Activated naive CD4-positive, alpha-beta T cell treated with anti-CD3 and anti-CD28 coated beads, Interleukin-2, amount 50 U/mL, for 24 hours (primary cell): Measurements from ENCODE around the gene TUBGCP2.

ENCODE experiments used
- H3K27ac Mint-ChIP-seq: one replicate; pipeline ENCODE4 v1.8.0; 2021; ENCODE audit warnings: mild to moderate bottlenecking, mixed read lengths
- H3K27me3 Mint-ChIP-seq: one replicate; pipeline ENCODE4 v1.8.0; 2021; ENCODE audit warnings: mixed read lengths
- H3K36me3 Mint-ChIP-seq: one replicate; pipeline ENCODE4 v1.8.0; 2021; ENCODE audit warnings: mixed read lengths
- H3K4me1 Mint-ChIP-seq: one replicate; pipeline ENCODE4 v1.8.0; 2021; ENCODE audit warnings: mixed read lengths
- H3K4me3 Mint-ChIP-seq: one replicate; pipeline ENCODE4 v1.8.0; 2021; ENCODE audit warnings: mild to moderate bottlenecking, mixed read lengths
- H3K9me3 Mint-ChIP-seq: one replicate; pipeline ENCODE4 v1.8.0; 2021; ENCODE audit warnings: mixed read lengths

The TUBGCP2 gene

GRCh38 chr10:133248334-133248715 lies 60.3 kb downstream of the TUBGCP2 start:
- Mint-ChIP-seq H3K4me1 (no peaks in the 10 kb centered on the region), H3K36me3 (no peaks in the 10 kb centered on the region), H3K27me3 (peaks cover 2% of the 10 kb centered on the region), H3K27ac (no peak overlapping the region), H3K4me3 (no peak overlapping the region), H3K9me3 (no peaks in the 10 kb centered on the region)

- H3K4me3 Mint-ChIP-seq, result no peak overlapping the region
- no peaks in the 10 kb centered on the region for H3K4me1 Mint-ChIP-seq
- H3K9me3 Mint-ChIP-seq, result no peaks in the 10 kb centered on the region
- peaks cover 4% of the 10 kb centered on the region for H3K27me3 Mint-ChIP-seq
- H3K27ac Mint-ChIP-seq, result no peak overlapping the region
- no peaks in the 10 kb centered on the region for H3K36me3 Mint-ChIP-seq
Measured at GRCh38 chr10:133247681-133248333, 60.9 kb downstream of the TUBGCP2 start.

- Mint-ChIP-seq H3K4me3 (no peak overlapping the region), H3K36me3 (no peaks in the 10 kb centered on the region), H3K27me3 (peaks cover 8% of the 10 kb centered on the region), H3K9me3 (no peaks in the 10 kb centered on the region), H3K27ac (no peak overlapping the region), H3K4me1 (peaks cover 13% of the 10 kb centered on the region)
Measured at GRCh38 chr10:133246236-133246626, 62.4 kb downstream of the TUBGCP2 start.

- no peak overlapping the region for H3K27ac Mint-ChIP-seq
- H3K27me3 Mint-ChIP-seq, result peaks cover 11% of the 10 kb centered on the region
- H3K4me1 Mint-ChIP-seq, result peaks cover 19% of the 10 kb centered on the region
- no peak overlapping the region for H3K4me3 Mint-ChIP-seq
- H3K36me3 Mint-ChIP-seq, result no peaks in the 10 kb centered on the region
- no peaks in the 10 kb centered on the region for H3K9me3 Mint-ChIP-seq
Measured at GRCh38 chr10:133245439-133246235, 63.0 kb downstream of the TUBGCP2 start.

GRCh38 chr10:133243593-133243992 lies 65.1 kb downstream of the TUBGCP2 start:
- no peak overlapping the region for H3K27ac Mint-ChIP-seq
- no peaks in the 10 kb centered on the region for H3K36me3 Mint-ChIP-seq
- H3K4me1 Mint-ChIP-seq, result peaks cover 20% of the 10 kb centered on the region
- H3K9me3 Mint-ChIP-seq, result no peaks in the 10 kb centered on the region
- no peak overlapping the region for H3K4me3 Mint-ChIP-seq
- peaks cover 22% of the 10 kb centered on the region for H3K27me3 Mint-ChIP-seq

- H3K27ac Mint-ChIP-seq, result no peak overlapping the region
- no peaks in the 10 kb centered on the region for H3K36me3 Mint-ChIP-seq
- H3K4me3 Mint-ChIP-seq, result peak overlapping the region; percentile 39
- peaks cover 23% of the 10 kb centered on the region for H3K27me3 Mint-ChIP-seq
- H3K9me3 Mint-ChIP-seq, result no peaks in the 10 kb centered on the region
- H3K4me1 Mint-ChIP-seq, result peaks cover 20% of the 10 kb centered on the region
Measured at GRCh38 chr10:133242611-133243356, 65.9 kb downstream of the TUBGCP2 start.

GRCh38 chr10:133241501-133242205 lies 67.0 kb downstream of the TUBGCP2 start:
- Mint-ChIP-seq H3K4me1 (peaks cover 20% of the 10 kb centered on the region), H3K27ac (no peak overlapping the region), H3K9me3 (no peaks in the 10 kb centered on the region), H3K36me3 (no peaks in the 10 kb centered on the region), H3K4me3 (peak overlapping the region; percentile 78), H3K27me3 (peaks cover 23% of the 10 kb centered on the region)

- Mint-ChIP-seq H3K36me3 (no peaks in the 10 kb centered on the region), H3K27me3 (peaks cover 24% of the 10 kb centered on the region), H3K9me3 (no peaks in the 10 kb centered on the region), H3K27ac (no peak overlapping the region), H3K4me3 (no peak overlapping the region), H3K4me1 (peaks cover 23% of the 10 kb centered on the region)
Measured at GRCh38 chr10:133239990-133240389, 68.7 kb downstream of the TUBGCP2 start.

- H3K27ac Mint-ChIP-seq, result no peak overlapping the region
Measured at GRCh38 chr10:133238466-133238804, 70.2 kb downstream of the TUBGCP2 start.

GRCh38 chr10:133237588-133238465 lies 70.8 kb downstream of the TUBGCP2 start, which contains the start of gene VENTX:
Gene VENTX, plus strand, starts transcription at chr10:133237855. Its CDS starts 60 bp downstream, at chr10:133237915.
- no peaks in the 10 kb centered on the region for H3K9me3 Mint-ChIP-seq
- no peaks in the 10 kb centered on the region for H3K36me3 Mint-ChIP-seq
- no peak within 1 kb of the TSS for H3K4me3 Mint-ChIP-seq
- H3K27ac Mint-ChIP-seq, result no peak within 1 kb of the TSS
- H3K4me1 Mint-ChIP-seq, result peaks cover 23% of the 10 kb centered on the region
- H3K27me3 Mint-ChIP-seq, result peaks cover 29% of the 10 kb centered on the region

More at GRCh38 chr10:133238466-133238804, 70.2 kb downstream of the TUBGCP2 start:
- H3K9me3 Mint-ChIP-seq, result no peaks in the 10 kb centered on the region
- peaks cover 23% of the 10 kb centered on the region for H3K4me1 Mint-ChIP-seq
- peaks cover 30% of the 10 kb centered on the region for H3K27me3 Mint-ChIP-seq
- H3K4me3 Mint-ChIP-seq, result no peak overlapping the region
- no peaks in the 10 kb centered on the region for H3K36me3 Mint-ChIP-seq

- peaks cover 20% of the 10 kb centered on the region for H3K4me1 Mint-ChIP-seq
- no peaks in the 10 kb centered on the region for H3K9me3 Mint-ChIP-seq
- no peaks in the 10 kb centered on the region for H3K36me3 Mint-ChIP-seq
- H3K4me3 Mint-ChIP-seq, result no peak overlapping the region
- no peak overlapping the region for H3K27ac Mint-ChIP-seq
- H3K27me3 Mint-ChIP-seq, result peaks cover 30% of the 10 kb centered on the region
Measured at GRCh38 chr10:133237241-133237587, 71.5 kb downstream of the TUBGCP2 start.

- Mint-ChIP-seq H3K36me3 (no peaks in the 10 kb centered on the region), H3K4me1 (peaks cover 14% of the 10 kb centered on the region), H3K4me3 (no peak overlapping the region), H3K9me3 (no peaks in the 10 kb centered on the region), H3K27me3 (peaks cover 30% of the 10 kb centered on the region), H3K27ac (no peak overlapping the region)
Measured at GRCh38 chr10:133236401-133237240, 72.1 kb downstream of the TUBGCP2 start.

- H3K36me3 Mint-ChIP-seq, result no peaks in the 10 kb centered on the region
- H3K27me3 Mint-ChIP-seq, result peaks cover 33% of the 10 kb centered on the region
- no peaks in the 10 kb centered on the region for H3K9me3 Mint-ChIP-seq
- H3K27ac Mint-ChIP-seq, result no peak overlapping the region
- peaks cover 7% of the 10 kb centered on the region for H3K4me1 Mint-ChIP-seq
- peak overlapping the region; percentile 19 for H3K4me3 Mint-ChIP-seq
Measured at GRCh38 chr10:133235932-133236331, 72.7 kb downstream of the TUBGCP2 start.

GRCh38 chr10:133235265-133235855 lies 73.3 kb downstream of the TUBGCP2 start:
- H3K36me3 Mint-ChIP-seq, result no peaks in the 10 kb centered on the region
- no peaks in the 10 kb centered on the region for H3K9me3 Mint-ChIP-seq
- peaks cover 30% of the 10 kb centered on the region for H3K27me3 Mint-ChIP-seq
- peak overlapping the region; percentile 60 for H3K4me3 Mint-ChIP-seq
- H3K27ac Mint-ChIP-seq, result no peak overlapping the region
- H3K4me1 Mint-ChIP-seq, result peaks cover 3% of the 10 kb centered on the region
